COR-L47 (cell line): Measurements from ENCODE around the gene ZBTB43.
"Not testable (repeated sequence)": the region's sequence is repeated elsewhere in the genome, so short reads cannot be mapped to it uniquely, and the experiment has no call there.

Experiments
- DNase-seq: peaks from one replicate; lab custom pipeline; 2025; lab: John Stamatoyannopoulos, UW

Gene ZBTB43

DNA sequence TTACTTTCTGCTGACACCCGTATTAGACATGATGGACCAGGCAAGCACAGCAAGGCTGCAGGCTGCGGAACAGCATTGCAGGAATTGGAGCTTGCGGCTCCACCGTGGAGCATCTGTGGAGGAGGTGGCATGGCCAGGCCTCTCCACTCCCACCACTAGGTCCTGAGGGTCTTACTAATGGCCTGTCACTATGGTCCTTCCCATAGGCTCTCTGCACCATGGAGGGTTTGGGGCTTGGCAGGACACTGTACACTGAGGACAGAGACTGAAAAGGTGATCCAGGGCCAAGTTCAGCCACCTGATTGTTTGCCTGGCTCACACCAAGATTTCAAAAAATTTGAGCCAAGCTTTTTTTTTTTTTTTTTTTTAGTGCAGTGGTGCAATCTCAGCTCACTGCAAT, 14.3 kb upstream of the ZBTB43 start:
- no peak for DNase-seq

DNA sequence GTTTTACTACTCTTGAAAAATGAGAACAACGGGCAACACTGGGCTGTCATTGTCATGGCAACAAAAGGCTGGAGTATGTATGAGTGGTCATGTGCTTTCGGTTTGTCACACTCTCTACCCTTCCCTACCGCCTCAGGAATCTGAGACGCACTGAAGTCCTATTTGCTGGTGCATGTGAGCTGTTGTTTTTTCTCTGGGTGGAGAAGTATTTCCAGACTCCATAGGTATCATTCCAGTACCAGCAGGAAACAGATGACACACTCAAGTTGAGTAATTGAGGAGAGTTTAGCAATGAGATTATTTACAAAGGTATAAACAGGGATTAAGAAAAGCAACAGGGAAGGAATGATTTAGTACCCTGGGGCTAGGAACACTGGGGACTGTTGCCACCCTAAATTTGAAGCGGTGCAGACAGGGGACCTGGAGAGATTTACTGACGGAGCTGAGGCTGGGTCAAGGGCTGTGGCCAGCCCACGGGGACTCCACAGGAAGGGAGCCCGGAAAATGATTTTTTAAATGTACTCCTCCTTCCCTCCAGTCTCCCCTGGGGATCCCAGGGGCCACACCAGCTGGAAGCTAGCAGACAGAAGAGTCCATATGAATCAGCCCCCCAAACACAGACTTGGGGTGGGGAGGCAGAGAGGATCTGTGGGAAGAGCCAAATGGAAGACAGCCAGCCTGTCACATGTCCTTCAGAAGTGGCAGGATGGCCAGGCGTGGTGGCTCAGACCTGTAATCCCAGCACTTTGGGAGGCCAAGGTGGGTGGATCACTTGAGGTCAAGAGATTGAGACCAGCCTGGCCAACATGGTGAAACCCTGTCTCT, 13.2 kb upstream of the ZBTB43 start:
- no peak for DNase-seq

DNA sequence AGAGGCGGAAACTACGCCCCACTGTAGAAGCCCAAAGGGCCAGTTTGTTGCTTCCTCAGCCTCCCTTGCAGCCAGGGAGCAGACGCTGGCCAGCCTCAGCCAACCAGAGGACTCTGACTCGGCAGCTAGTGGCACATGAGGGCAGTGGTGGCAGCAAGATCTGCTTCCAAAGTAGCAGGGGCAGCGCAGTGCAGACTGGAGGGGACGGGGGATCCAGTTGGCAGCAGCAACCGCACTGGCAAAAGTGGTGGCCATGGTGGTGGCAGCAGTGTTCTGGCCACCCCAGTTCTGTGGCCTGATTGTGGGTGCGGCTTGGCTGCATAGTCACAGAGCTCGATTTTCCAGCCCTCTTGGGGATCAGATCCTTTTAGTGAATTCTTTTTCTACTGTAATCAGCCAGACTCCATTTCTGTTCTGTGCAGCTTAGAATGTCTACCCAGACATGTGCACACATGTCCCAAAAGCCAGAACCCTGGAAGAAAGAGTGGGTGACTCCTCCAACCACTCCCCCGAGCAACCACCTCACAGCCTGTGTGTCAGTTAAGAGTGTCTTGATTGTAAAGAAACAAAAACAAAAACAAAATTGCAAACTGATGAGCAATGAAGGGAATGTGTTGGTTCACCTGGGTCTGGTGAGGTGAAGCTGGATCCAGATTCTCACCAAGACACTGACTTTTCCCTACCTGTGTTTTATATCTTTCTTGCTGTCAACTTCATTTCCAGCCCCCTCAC, 11.0 kb upstream of the ZBTB43 start:
- no peak for DNase-seq

DNA sequence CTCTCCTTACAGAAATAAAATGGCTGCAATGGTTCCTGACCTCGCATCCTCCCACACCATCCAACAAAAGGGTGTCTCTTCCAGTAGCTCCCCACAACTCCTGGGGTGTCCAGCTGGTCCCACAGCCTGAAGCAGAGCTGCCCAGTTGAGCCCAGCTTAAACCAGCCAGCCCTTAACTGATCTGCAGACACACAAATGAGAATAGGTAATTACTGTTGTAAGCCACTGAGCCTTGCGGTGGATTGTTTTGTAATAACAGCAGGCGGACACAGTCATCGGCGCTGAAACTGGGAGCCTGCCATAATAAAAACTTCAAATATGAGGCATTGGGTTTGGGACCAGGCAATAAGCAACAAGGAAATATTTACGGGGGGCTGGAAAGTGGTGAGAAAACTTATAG, 10.4 kb upstream of the ZBTB43 start:
- no peak for DNase-seq

DNA sequence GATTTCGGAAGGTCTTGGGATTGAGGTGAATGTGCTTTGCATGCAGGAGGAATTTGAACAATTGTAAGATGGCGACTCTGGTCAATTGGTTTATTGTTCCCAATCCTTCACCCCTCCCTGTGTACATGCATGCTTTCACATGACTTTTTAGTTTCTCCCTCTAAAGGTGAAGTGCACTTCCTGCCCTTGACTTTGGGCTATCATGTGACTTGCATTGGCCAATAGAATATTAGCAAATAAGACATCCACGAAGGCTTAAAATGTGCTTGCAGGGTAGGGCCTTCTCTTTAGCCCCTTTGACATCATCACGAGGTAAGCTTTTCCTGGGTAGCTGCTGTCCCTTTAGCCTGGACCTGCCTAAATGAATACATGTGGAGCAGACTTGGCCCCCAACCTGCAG, 8.1 kb upstream of the ZBTB43 start:
- no peak for DNase-seq

DNA sequence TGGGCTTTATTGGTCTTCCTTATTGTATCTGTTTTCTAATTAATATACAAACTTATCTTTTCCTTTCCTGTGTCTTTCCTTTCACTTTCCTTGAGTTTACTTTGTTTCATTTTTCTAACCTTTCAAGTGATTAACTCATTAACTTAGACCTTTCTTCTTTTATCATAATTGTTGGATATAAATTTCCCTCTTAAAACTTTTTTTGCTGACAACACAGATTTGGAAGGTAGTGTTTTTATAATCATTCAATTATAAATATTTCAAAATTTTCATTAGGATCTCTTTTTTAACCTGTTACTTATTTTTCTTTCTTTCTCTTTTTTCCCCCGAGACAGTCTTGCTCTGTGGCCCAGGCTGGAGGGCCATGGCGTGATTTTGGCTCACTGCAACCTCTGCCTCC, 6.9 kb upstream of the ZBTB43 start:
- DNase-seq: no peak

DNA sequence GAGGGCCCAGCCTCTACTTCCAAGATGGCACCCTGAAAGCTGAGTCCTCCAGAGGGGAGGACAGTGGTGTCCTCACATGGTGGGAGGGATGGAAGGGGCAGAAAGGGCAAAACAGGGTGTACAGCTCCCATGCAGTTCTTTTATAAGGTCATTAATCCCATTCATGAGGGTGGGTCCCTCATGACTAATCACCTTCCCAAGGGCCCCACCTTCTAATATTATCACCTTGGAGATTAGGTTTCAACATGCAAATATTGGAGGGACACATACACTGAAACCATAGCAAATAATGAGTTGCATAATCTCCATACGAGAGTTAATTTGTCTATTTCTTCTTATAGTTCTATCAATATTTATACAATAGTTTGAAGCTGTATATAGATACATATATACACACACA, 5.8 kb upstream of the ZBTB43 start:
- no peak for DNase-seq

DNA sequence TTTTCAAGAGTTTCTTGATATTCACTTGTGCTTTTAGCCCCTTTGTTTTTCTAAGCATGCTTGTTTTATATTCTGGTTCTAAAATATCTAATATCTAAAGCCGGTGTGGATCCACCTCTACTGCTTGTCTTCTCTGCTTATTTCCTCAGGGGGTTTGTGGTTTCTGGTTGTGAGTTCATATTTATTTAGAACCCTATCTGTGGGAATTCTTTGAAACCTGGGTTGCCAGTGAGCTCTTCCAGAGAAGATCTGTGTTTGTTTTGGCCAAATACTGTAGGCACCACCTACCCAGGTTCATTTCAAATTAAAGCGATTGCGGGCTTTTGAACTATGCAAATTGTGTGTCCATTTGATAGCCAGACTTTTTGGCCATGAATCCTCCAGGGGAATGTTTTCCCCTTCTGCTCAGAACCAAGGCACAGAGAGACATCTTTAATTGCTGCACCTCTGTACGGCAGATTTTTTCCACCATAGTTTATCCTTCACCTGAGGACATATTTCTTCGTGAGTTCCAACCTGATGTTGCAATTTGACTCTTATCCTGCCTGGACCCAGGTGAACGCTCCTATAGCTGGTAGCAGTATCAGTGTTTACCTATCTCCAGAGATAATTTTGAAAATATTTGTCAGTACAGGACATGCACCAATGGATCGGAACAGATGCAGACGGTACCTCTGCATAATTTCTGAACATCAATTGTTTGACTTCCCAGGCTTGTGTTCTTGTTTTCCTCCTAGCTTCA, 2.4 kb upstream of the ZBTB43 start:
- no peak for DNase-seq

DNA sequence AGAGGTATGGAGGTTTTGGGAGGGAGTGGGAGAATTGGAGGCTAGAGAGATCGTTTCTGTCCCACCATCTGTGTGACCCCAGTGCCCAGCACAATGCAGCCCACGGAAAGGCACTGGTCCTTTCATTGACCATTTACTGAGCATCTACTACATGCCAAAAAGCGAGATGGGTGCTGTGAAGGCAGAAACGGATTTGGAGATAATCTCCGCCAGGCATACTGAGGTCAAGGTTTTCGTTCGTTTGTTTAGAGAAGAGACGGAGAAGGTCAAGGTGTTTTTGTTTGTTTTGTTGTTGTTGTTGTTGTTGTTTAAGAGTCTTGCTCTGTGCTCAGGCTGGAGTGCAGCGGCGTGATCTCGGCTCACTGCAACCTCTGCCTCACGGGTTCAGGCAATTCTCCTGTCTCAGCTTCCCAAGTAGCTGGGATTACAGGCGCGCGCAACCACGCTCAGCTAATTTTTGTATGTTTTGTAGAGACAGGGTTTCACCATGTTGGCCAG, 593 bp upstream of the ZBTB43 start:
- DNase-seq: no peak

DNA sequence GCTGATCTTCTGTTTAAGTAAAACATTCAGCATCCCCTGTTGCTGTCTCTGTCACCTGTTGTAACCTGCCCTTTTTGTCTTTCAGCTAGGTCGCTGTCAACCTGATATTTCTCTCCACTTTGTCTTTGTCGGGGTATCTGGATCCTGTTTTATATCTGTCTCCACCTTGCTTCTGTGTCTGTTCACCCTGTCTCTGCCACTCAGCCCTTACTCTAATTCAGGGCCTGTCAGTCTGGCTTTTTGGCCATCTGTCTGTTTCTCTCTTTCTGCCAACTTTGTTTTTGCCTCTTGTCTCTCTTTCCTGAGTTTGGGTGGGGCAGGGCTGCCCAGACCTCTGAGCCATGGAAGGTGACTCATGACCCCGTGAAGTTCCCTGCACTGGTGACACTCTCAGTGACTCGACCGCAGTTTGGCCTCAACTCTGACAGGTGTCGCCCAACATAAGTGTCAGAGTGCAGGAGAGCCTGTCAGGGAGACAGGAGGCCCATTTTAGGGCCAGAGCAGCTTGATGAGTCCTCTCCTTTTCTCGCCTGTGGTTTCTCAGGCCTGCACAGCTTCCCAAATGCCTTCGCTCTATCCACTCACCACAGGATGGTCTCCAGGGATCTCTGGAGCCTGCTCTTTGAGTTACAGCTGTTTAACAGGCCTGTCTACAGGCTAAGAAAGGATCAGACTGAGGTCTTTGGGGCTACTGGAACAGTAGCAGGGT, 868 bp downstream of the ZBTB43 start:
- DNase-seq: no peak

DNA sequence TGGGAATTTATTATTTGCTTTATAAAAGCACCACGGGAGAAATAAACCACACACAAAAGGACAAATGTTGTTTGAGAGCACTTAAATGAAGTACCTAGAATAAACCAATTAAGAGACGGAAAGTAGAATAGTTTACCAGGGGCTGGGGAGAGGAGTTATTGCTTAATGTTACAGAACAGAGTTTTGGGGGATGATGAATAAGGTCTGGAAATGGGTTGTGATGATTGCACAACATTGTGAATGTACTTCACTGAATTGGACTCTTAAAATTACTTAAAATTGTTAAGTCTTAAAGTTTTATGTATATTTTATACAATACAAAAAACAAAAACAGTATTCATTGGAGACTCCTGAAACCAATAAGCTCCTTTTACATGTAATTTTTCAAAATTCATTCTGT, 1.5 kb downstream of the ZBTB43 start:
- DNase-seq: no peak

DNA sequence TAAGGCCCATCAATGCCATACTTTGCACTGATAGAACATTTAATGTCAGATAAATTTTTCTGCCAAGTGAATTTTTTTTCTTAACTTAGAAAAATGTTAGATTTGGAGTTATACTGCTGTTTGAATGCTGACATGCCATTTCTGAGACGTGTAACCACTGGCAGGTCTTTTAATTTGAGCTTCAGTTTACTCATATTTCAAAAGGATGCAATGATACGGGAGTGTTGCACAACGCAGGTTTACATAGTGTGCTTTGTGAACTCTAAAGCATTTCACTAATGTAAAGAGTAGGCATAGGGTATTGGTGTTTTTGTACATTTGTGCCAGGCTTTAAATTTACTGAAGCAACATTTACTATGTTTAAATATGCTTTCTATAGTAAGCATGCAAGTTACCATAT, 4.2 kb downstream of the ZBTB43 start:
- no peak for DNase-seq

DNA sequence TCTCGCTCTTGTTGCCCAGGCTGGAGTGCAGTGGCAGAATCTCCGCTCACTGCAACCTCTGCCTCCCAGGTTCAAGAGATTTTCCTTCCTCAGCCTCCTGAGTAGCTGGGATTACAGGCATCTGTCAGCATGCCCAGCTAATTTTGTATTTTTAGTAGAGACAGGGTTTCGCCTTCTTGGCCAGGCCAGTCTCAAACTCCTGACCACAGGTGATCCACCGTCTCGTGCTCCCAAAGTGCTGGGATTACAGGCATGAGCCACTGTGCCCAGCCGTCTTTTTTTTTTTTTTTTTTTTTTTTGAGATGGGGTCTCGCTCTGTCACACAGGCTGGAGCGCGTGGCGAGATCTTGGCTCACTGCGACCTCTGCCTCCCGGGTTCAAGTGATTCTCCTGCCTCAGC, 5.4 kb downstream of the ZBTB43 start:
- not testable (repeated sequence) for DNase-seq

DNA sequence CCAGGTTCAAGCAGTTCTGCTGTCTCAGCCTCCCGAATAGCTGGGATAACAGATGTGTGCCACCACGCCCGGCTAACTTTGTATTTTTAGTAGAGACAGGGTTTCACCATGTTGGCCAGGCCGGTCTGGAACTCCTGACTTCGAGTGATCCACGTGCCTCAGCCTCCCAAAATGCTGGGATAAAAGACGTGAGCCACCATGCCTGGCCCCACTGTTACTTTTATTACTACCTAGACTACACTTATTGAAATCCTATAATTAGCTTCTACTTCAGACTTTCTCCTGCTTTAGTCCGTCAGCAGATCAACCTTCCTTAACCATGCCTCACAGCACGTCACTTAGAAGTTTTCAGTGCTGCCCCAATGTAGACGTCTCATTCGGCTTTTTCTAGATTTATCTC, 8.2 kb downstream of the ZBTB43 start:
- no peak for DNase-seq

DNA sequence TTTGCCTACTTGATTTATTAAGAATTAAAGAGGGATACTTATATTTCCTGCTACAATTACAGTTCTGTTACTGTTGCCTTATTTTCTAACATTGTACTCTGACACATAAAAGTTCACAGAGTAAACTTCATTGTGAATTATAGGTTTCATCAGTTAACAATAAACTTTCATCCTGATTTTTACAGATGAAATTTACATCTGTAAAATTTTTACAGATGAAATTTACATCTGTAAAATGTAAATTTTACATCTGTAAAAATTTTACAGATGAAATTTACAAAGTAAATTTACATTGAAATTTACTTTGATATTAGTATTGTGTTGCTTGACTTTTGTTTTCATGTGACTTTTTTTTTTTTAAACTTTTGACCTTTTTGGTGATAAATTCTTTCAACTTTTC, 9.3 kb downstream of the ZBTB43 start:
- DNase-seq: no peak

DNA sequence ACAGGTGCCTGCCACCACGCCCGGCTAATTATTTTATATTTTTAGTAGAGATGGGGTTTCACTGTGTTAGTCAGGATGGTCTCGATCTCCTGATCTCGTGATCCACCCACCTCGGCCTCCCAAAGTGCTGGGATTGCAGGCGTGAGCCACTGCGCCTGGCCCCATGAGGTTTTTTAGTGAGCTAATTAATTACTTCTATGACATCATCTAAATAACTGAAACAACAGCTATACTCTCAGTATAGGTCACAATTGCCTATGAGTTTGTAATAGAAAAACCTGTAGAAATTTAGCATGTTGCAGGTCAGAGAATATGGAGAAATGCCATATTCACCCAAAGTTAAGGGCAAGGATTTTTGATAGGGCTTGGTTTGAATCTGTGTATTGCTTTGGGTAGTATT, 12.8 kb downstream of the ZBTB43 start:
- DNase-seq: not testable (repeated sequence)

DNA sequence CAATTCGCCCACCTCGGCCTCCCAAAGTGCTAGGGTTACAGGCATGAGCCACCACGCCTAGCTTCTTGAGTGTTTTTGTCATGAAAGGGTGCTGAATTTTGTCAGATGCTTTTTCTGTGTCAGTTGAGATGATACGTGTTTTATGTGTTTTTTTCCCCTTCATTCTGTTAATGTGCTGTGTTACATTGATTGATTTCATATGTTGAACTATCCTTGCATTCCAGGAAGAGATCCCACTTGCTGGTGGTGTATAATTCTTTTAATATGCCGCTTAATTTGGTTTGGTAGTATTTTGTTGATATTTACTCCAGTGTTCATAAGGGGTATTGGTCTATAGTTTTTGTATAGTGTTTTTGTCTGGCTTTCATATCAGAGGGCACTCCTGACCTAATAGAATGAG, 13.6 kb downstream of the ZBTB43 start:
- DNase-seq: no peak

DNA sequence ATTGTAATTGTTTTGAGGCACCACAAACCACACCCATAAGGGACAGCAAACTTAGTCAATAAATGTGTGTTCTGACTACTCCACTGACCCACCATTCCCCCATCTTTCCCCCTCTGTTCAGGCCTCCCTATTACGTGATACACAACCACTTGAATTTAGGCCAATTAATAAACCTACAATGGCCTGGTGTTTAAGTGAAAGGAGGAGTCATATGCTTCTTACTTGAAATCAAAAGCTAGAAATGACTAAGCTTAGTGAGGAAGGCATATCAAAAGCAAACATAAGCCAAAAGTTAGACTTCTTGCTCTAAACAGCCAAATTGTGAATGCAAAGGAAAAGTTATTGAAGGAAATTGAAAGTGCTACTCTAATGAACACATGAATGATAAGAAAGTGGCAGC, 14.6 kb downstream of the ZBTB43 start:
- no peak for DNase-seq

DNA sequence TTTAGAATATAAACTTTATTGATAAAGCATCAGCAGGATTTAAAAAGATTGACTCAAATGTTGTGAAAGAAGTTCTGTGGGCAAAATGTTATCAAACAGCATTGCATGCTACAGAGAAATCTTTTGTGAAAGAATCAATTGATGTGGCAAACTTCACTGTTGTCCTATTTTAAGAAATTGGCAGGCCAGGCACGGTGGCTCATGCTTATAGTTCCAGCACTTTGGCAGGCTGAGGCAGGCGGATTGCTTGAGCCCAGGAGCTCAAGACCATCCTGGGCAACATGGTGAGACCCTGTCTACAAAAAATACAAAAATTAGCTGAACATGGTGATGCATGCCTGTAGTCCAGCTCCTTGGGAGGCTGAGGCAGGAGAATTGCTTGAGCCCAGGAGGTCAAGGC, 17.4 kb downstream of the ZBTB43 start:
- DNase-seq: no peak

DNA sequence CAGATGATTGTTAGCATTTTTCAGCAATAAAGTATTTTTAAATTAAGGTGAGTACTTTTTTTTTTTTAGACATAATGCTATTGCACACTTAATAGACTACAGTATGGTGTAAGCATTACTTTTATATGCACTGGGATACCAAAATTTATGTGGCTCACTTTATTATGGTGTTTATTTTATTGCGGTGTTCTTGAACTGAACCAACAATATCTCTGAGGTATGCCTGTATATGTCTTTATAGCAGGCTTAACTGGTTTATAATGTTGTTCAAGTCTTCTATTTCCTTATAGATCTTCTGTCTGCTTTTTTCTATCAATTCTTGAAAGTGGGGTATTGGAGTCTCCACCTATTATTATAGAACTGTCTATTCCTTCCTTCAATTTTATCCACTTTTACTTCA, 18.0 kb downstream of the ZBTB43 start:
- no peak for DNase-seq

DNA sequence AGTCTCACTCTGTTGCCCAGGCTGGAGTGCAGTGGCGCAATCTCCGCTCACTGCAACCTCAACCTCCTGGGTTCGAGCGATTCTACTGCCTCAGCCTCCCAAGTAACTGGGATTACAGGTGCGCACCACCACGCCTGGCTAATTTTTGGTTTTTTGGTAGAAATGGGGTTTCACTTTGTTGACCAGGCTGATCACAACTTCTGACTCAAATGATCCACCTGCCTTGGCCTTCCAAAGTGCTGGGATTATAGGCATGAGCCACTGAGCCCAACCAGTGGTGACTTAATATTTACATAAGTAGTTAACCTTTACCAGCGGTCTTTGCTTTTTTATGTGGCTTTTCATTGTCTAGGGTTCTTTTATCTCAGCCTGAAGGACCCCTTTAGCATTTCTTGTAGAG, 19.2 kb downstream of the ZBTB43 start:
- DNase-seq: not testable (repeated sequence)

DNA sequence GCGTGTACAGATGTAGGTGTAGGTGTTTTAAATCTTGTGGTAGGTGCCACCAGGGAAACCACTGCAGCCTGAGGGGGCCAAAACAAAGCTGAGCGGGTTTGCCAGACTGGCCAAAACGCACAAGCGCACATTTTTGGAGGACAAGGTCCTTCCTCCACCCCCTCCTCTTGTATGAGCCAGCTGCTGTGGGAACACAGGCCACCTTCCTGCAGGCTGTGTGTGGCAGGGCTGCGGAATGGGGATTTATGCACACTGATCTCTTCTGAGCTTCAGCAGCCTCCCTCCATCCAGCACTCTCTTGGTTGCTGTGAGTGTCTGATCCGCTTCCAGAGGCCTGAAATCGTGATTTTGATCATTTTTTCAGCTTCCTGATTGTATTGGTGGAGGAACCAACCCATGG, 22.4 kb downstream of the ZBTB43 start:
- DNase-seq: no peak
